GM23338 (cell line): ENCODE data around the gene LPP. TPM values are rescaled to one million over a fixed set of nuclear protein-coding genes. Genes with fewer than 3 reads are reported as not detected.

ENCODE experiments used
- ATAC-seq: fragments of 200-7000 bp; cut with Tn5 transposase; 3 replicates; pipeline ENCODE4 v1.9.1; 2020
- DNase-seq: peaks from one replicate; pipeline ENCODE4 v3.0.0-alpha.2; 2015; ENCODE audit warnings: low spot score
- H2AFZ ChIP-seq: fragments of 200-600 bp; sonication (generic); 2 replicates; pipeline ENCODE4 v1.8.0; 2016; ENCODE audit warnings: antibody characterized with exemption, mild to moderate bottlenecking, moderate library complexity
- H3F3A ChIP-seq: fragments of 200-600 bp; sonication (generic); replicated peaks from 2 replicates; pipeline ENCODE4 v1.8.0; 2017; ENCODE audit warnings: antibody characterized with exemption, mixed run types, low read depth
- H3K27ac ChIP-seq: fragments of 200-600 bp; sonication (generic); 2 replicates; pipeline ENCODE4 v1.6.1; 2016; ENCODE audit warnings: low read depth
- H3K27me3 ChIP-seq: fragments of 200-600 bp; sonication (generic); 2 replicates; pipeline ENCODE4 v1.8.0; 2016; ENCODE audit warnings: mild to moderate bottlenecking, mixed run types, moderate library complexity; ENCODE audit not compliant: insufficient read depth
- H3K36me3 ChIP-seq: fragments of 200-600 bp; sonication (generic); 2 replicates; pipeline ENCODE4 v1.8.0; 2016; ENCODE audit warnings: mild to moderate bottlenecking; ENCODE audit not compliant: insufficient read depth
- H3K4me1 ChIP-seq: fragments of 200-600 bp; sonication (generic); 2 replicates; pipeline ENCODE4 v1.8.0; 2016; ENCODE audit warnings: mild to moderate bottlenecking, moderate library complexity; ENCODE audit not compliant: insufficient read depth
- H3K4me2 ChIP-seq: fragments of 200-600 bp; sonication (generic); 2 replicates; pipeline ENCODE4 v1.7.1; 2017; ENCODE audit warnings: mixed run types
- H3K4me3 ChIP-seq: fragments of 200-600 bp; sonication (generic); 2 replicates; pipeline ENCODE4 v1.6.1; 2016; ENCODE audit warnings: mixed run types
- H3K79me2 ChIP-seq: fragments of 200-600 bp; sonication (generic); replicated peaks from 2 replicates; pipeline ENCODE4 v1.8.0; 2017; ENCODE audit warnings: mild to moderate bottlenecking; ENCODE audit not compliant: insufficient read depth
- H3K9me2 ChIP-seq: fragments of 200-600 bp; sonication (generic); 2 replicates; pipeline ENCODE4 v1.8.0; 2017; ENCODE audit not compliant: insufficient read depth
- H4K20me1 ChIP-seq: fragments of 200-600 bp; sonication (generic); replicated peaks from 2 replicates; pipeline ENCODE4 v1.8.0; 2017; ENCODE audit warnings: mild to moderate bottlenecking; ENCODE audit not compliant: insufficient read depth
- H3K27ac Mint-ChIP-seq: 2 replicates; pipeline ENCODE4 v1.8.0; 2020; ENCODE audit warnings: inconsistent platforms, mild to moderate bottlenecking, moderate library complexity, mixed read lengths
- H3K27me3 Mint-ChIP-seq: 3 replicates; pipeline ENCODE4 v1.8.0; 2022; ENCODE audit warnings: low read depth, mild to moderate bottlenecking, moderate library complexity, mixed read lengths, inconsistent platforms; ENCODE audit not compliant: insufficient read depth, poor library complexity
- H3K36me3 Mint-ChIP-seq: 3 replicates; pipeline ENCODE4 v1.8.0; 2021; ENCODE audit warnings: low read depth, mild to moderate bottlenecking, inconsistent platforms, moderate library complexity, mixed read lengths
- H3K4me1 Mint-ChIP-seq: 3 replicates; pipeline ENCODE4 v1.8.0; 2020; ENCODE audit warnings: mild to moderate bottlenecking, inconsistent platforms, mixed read lengths
- H3K4me3 Mint-ChIP-seq: 3 replicates; pipeline ENCODE4 v1.8.0; 2021; ENCODE audit warnings: moderate library complexity, mild to moderate bottlenecking, inconsistent platforms, mixed read lengths
- H3K9me3 Mint-ChIP-seq: 3 replicates; pipeline ENCODE4 v1.8.0; 2020; ENCODE audit warnings: moderate library complexity, mild to moderate bottlenecking, inconsistent platforms, mixed read lengths
- ETS1 ChIP-seq: IDR thresholded peaks from 2 replicates; pipeline ENCODE4 v1.6.1; 2016; ENCODE audit warnings: antibody characterized with exemption
- EZH2 ChIP-seq: fragments of 200-600 bp; sonication (generic); IDR thresholded peaks from one replicate; pipeline ENCODE4 v1.8.0; 2017; ENCODE audit warnings: antibody characterized with exemption, mild to moderate bottlenecking, low read depth; ENCODE audit not compliant: unreplicated experiment
- EZH2phosphoT487 ChIP-seq: fragments of 200-600 bp; sonication (generic); IDR thresholded peaks from one replicate; pipeline ENCODE4 v1.8.1; 2018; ENCODE audit warnings: antibody characterized with exemption; ENCODE audit not compliant: unreplicated experiment
- JUNB ChIP-seq: IDR thresholded peaks from one replicate; pipeline ENCODE4 v1.6.1; 2016; ENCODE audit warnings: antibody characterized with exemption; ENCODE audit not compliant: unreplicated experiment
- NANOG ChIP-seq: IDR thresholded peaks from 2 replicates; pipeline ENCODE4 v1.6.1; 2016; ENCODE audit warnings: antibody characterized with exemption, borderline replicate concordance
- REST ChIP-seq: IDR thresholded peaks from one replicate; pipeline ENCODE4 v1.6.1; 2018; ENCODE audit warnings: antibody characterized with exemption; ENCODE audit not compliant: unreplicated experiment
- STAT1 ChIP-seq: IDR thresholded peaks from one replicate; pipeline ENCODE4 v1.6.1; 2016; ENCODE audit warnings: antibody characterized with exemption; ENCODE audit not compliant: unreplicated experiment
- ZNF114 ChIP-seq: fragments of 250-450 bp; sonication (Bioruptor Pico); IDR thresholded peaks from 2 replicates; pipeline ENCODE4 v1.5.0; 2020; ENCODE audit warnings: mild to moderate bottlenecking, moderate library complexity
- polyA plus RNA-seq: library from polyadenylated mRNA; unstranded; fragments of >200 nt; fragmentation: Nextera tagmentation; extraction: Ambion mirVana; gene quantifications from 2 replicates; pipeline ENCODE4 v1.2.1, GENCODE V29; 2016
- total RNA-seq: library from RNA; depleted of rRNA; stranded (reverse); fragments of >200 nt; shearing (Covaris generic); gene quantifications from 2 replicates; pipeline ENCODE4 v1.2.3, GENCODE V29; 2014
- TF ChIP-seq, protein P1 (sequence below): fragments of 250-450 bp; sonication (Bioruptor Pico); IDR thresholded peaks from 2 replicates; pipeline ENCODE4 v1.5.0; 2020; ENCODE audit warnings: mild to moderate bottlenecking, moderate library complexity
- TF ChIP-seq, protein P2 (sequence below), 2 experiments: fragments of 200-600 bp in 1 of 2; sonication (generic) in 1 of 2; conservative IDR thresholded peaks; 2 replicates each; pipeline versions ENCODE4 v1.5.1 to v1.6.1; 2016 to 2017; ENCODE audit warnings: antibody characterized with exemption in 2 of 2, low read depth in 2 of 2, mild to moderate bottlenecking in 2 of 2, moderate library complexity in 1 of 2

The LPP gene
- total and polyA plus RNA-seq, 2 experiments from 2014 or later: 23.0 to 35.2 TPM

DNA sequence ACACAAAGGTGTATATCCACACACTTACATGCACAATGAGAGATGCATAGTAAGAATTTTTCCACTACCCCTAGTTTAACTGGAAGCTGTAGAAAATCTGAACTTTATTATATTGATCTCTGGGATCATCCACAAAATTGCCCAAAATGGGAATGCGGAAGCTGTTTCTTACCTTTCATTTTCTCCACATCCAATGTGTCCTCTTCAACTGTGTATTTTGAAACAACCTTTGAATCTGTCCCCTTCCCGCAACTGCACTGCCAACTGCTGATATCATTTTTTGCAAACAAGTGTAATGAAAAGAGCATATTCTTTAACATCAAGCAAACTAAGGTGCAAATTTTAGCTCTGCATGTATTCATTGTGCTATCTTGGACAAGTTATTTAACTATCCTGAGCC, 590.2 kb downstream of the LPP start (continued):
- TF ChIP-seq, protein P1, sequence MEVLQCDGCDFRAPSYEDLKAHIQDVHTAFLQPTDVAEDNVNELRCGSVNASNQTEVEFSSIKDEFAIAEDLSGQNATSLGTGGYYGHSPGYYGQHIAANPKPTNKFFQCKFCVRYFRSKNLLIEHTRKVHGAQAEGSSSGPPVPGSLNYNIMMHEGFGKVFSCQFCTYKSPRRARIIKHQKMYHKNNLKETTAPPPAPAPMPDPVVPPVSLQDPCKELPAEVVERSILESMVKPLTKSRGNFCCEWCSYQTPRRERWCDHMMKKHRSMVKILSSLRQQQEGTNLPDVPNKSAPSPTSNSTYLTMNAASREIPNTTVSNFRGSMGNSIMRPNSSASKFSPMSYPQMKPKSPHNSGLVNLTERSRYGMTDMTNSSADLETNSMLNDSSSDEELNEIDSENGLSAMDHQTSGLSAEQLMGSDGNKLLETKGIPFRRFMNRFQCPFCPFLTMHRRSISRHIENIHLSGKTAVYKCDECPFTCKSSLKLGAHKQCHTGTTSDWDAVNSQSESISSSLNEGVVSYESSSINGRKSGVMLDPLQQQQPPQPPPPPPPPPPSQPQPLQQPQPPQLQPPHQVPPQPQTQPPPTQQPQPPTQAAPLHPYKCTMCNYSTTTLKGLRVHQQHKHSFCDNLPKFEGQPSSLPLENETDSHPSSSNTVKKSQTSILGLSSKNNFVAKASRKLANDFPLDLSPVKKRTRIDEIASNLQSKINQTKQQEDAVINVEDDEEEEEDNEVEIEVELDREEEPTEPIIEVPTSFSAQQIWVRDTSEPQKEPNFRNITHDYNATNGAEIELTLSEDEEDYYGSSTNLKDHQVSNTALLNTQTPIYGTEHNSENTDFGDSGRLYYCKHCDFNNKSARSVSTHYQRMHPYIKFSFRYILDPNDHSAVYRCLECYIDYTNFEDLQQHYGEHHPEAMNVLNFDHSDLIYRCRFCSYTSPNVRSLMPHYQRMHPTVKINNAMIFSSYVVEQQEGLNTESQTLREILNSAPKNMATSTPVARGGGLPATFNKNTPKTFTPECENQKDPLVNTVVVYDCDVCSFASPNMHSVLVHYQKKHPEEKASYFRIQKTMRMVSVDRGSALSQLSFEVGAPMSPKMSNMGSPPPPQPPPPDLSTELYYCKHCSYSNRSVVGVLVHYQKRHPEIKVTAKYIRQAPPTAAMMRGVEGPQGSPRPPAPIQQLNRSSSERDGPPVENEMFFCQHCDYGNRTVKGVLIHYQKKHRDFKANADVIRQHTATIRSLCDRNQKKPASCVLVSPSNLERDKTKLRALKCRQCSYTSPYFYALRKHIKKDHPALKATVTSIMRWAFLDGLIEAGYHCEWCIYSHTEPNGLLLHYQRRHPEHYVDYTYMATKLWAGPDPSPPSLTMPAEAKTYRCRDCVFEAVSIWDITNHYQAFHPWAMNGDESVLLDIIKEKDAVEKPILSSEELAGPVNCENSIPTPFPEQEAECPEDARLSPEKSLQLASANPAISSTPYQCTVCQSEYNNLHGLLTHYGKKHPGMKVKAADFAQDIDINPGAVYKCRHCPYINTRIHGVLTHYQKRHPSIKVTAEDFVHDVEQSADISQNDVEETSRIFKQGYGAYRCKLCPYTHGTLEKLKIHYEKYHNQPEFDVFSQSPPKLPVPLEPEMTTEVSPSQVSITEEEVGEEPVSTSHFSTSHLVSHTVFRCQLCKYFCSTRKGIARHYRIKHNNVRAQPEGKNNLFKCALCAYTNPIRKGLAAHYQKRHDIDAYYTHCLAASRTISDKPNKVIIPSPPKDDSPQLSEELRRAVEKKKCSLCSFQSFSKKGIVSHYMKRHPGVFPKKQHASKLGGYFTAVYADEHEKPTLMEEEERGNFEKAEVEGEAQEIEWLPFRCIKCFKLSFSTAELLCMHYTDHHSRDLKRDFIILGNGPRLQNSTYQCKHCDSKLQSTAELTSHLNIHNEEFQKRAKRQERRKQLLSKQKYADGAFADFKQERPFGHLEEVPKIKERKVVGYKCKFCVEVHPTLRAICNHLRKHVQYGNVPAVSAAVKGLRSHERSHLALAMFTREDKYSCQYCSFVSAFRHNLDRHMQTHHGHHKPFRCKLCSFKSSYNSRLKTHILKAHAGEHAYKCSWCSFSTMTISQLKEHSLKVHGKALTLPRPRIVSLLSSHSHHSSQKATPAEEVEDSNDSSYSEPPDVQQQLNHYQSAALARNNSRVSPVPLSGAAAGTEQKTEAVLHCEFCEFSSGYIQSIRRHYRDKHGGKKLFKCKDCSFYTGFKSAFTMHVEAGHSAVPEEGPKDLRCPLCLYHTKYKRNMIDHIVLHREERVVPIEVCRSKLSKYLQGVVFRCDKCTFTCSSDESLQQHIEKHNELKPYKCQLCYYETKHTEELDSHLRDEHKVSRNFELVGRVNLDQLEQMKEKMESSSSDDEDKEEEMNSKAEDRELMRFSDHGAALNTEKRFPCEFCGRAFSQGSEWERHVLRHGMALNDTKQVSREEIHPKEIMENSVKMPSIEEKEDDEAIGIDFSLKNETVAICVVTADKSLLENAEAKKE (CRISPR knock-in tag): no peak
- no peak for TF ChIP-seq ETS1

GRCh38 chr3:188745031-188745430, 591.1 kb downstream of the LPP start:
- Histone ChIP-seq H3K9me2 (no peaks in the 10 kb centered on the region), H2AFZ (no peak overlapping the region), H3K27ac (no peak overlapping the region), H3K27me3 (no peaks in the 10 kb centered on the region), H4K20me1 (no peaks in the 10 kb centered on the region), H3K4me1 (no peaks in the 10 kb centered on the region), H3F3A (no peaks in the 10 kb centered on the region), H3K4me3 (no peak overlapping the region), H3K36me3 (no peaks in the 10 kb centered on the region), H3K79me2 (no peaks in the 10 kb centered on the region), H3K4me2 (no peak overlapping the region)
- ATAC-seq (no peak), DNase-seq (no peak)
- Mint-ChIP-seq H3K27me3 (no peaks in the 10 kb centered on the region), H3K9me3 (no peaks in the 10 kb centered on the region), H3K36me3 (no peaks in the 10 kb centered on the region), H3K27ac (no peak overlapping the region), H3K4me1 (no peaks in the 10 kb centered on the region), H3K4me3 (no peak overlapping the region)
- TF ChIP-seq JUNB: no peak
- no peak for TF ChIP-seq EZH2
- TF ChIP-seq, protein P2, sequence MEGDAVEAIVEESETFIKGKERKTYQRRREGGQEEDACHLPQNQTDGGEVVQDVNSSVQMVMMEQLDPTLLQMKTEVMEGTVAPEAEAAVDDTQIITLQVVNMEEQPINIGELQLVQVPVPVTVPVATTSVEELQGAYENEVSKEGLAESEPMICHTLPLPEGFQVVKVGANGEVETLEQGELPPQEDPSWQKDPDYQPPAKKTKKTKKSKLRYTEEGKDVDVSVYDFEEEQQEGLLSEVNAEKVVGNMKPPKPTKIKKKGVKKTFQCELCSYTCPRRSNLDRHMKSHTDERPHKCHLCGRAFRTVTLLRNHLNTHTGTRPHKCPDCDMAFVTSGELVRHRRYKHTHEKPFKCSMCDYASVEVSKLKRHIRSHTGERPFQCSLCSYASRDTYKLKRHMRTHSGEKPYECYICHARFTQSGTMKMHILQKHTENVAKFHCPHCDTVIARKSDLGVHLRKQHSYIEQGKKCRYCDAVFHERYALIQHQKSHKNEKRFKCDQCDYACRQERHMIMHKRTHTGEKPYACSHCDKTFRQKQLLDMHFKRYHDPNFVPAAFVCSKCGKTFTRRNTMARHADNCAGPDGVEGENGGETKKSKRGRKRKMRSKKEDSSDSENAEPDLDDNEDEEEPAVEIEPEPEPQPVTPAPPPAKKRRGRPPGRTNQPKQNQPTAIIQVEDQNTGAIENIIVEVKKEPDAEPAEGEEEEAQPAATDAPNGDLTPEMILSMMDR (conservative IDR thresholded peaks at IDR 0.05; ENCODE audit: low read depth in 2 of 2): no peak
- no peak for TF ChIP-seq REST
- TF ChIP-seq ZNF114 (CRISPR knock-in tag): no peak
- no peak for TF ChIP-seq STAT1
- no peak for TF ChIP-seq EZH2phosphoT487
- no peak for TF ChIP-seq NANOG
